B cell (primary cell): Measurements from ENCODE around the gene FAM131C. TPM values are rescaled to one million over a fixed set of nuclear protein-coding genes. Genes with fewer than 3 reads are reported as not detected.

Experiments used
- ATAC-seq: fragments of 200-7000 bp; cut with Tn5 transposase; one replicate; pipeline ENCODE4 v1.10.0; 2021; ENCODE audit warnings: low read depth, mild to moderate bottlenecking, moderate number of reproducible peaks, moderate library complexity
- CTCF ChIA-PET: fragments of 350-600 bp; sonication (Branson Sonifier 250); formaldehyde crosslinking; loops from one replicate; lab custom pipeline; 2021; ENCODE audit warnings: antibody characterized with exemption, inconsistent platforms; lab: Charles Lee
- POLR2A ChIA-PET: fragments of 350-600 bp; sonication (Branson Sonifier 250); formaldehyde crosslinking; loops from one replicate; lab custom pipeline; 2021; ENCODE audit warnings: antibody characterized with exemption; lab: Charles Lee
- DNase-seq: peaks from one replicate; pipeline ENCODE4 v3.0.0; 2013
- H2AFZ ChIP-seq: 2 replicates; pipeline ENCODE4 v1.6.1; 2012; ENCODE audit warnings: mild to moderate bottlenecking, low read depth, low read length; ENCODE audit not compliant: insufficient read depth, poor library complexity, severe bottlenecking
- H3K27ac ChIP-seq, 2 donors: 1 replicate in 1 of 2; 2 replicates in 1 of 2; pipeline ENCODE4 v1.5.1; 2012 to 2013; ENCODE audit warnings: low read length in 2 of 2, mild to moderate bottlenecking in 2 of 2, moderate library complexity in 1 of 2
- H3K27me3 ChIP-seq, 4 experiments: fragments of 200-600 bp in 1 of 4; sonication (generic) in 1 of 4; replicated peaks in 1 of 4; 1 replicate in 2 of 4; 2 replicates in 2 of 4; pipeline versions ENCODE4 v1.6.1 to v1.7.0; 2013 to 2016; ENCODE audit warnings: low read length in 3 of 4, mild to moderate bottlenecking in 2 of 4, mixed read lengths in 1 of 4, moderate library complexity in 1 of 4; ENCODE audit not compliant: insufficient read depth in 4 of 4, control insufficient read depth in 3 of 4; ENCODE audit errors: control extremely low read depth in 1 of 4
- H3K36me3 ChIP-seq, 2 experiments: replicated peaks in 1 of 2; 1 replicate in 1 of 2; 2 replicates in 1 of 2; pipeline versions ENCODE4 v1.6.1 to v1.7.1; 2013; ENCODE audit warnings: low read length in 1 of 2; ENCODE audit not compliant: insufficient read depth in 2 of 2, control insufficient read depth in 1 of 2; ENCODE audit errors: control extremely low read depth in 1 of 2, extremely low read depth in 1 of 2
- H3K4me1 ChIP-seq, 2 donors: fragments of 200-600 bp in 1 of 2; sonication (generic) in 1 of 2; 1 replicate in 1 of 2; 2 replicates in 1 of 2; pipeline versions ENCODE4 v1.5.1 to v1.6.1; 2013 to 2017; ENCODE audit warnings: low read length in 2 of 2; ENCODE audit not compliant: control insufficient read depth in 2 of 2, insufficient read depth in 2 of 2
- H3K4me2 ChIP-seq: replicated peaks from 2 replicates; pipeline ENCODE3; 2012; ENCODE audit warnings: mild to moderate bottlenecking, low read depth, low read length; ENCODE audit not compliant: poor library complexity, severe bottlenecking
- H3K4me3 ChIP-seq, 5 experiments: fragments of 200-600 bp in 1 of 5; sonication (generic) in 1 of 5; 1 replicate in 3 of 5; 2 replicates in 2 of 5; pipeline versions ENCODE4 v1.5.1 to v1.7.0; 2011 to 2016; ENCODE audit warnings: low read length in 4 of 5, mild to moderate bottlenecking in 4 of 5, low read depth in 2 of 5, control low read depth in 1 of 5, moderate library complexity in 1 of 5; ENCODE audit not compliant: insufficient read depth in 1 of 5; ENCODE audit errors: control extremely low read depth in 1 of 5, extremely low read depth in 1 of 5
- H3K79me2 ChIP-seq: fragments of 200-600 bp; sonication (generic); one replicate; pipeline ENCODE4 v1.6.0; 2016; ENCODE audit warnings: low read length; ENCODE audit not compliant: control insufficient read depth, insufficient read depth
- H3K9ac ChIP-seq: fragments of 200-600 bp; sonication (generic); 2 replicates; pipeline ENCODE4 v1.6.1; 2017; ENCODE audit warnings: mild to moderate bottlenecking, low read length, moderate library complexity
- H3K9me3 ChIP-seq, 3 donors: one replicate each; pipeline versions ENCODE4 v1.6.1 to v1.7.1; 2013; ENCODE audit warnings: low read length in 2 of 3; ENCODE audit not compliant: control insufficient read depth in 2 of 3, insufficient read depth in 1 of 3; ENCODE audit errors: control extremely low read depth in 1 of 3
- H4K20me1 ChIP-seq: 2 replicates; pipeline ENCODE4 v1.6.0; 2012; ENCODE audit warnings: mild to moderate bottlenecking, low read length; ENCODE audit not compliant: insufficient read depth, control insufficient read depth, poor library complexity, severe bottlenecking
- H3K27ac Mint-ChIP-seq: one replicate; pipeline ENCODE4 v1.8.0; 2021; ENCODE audit warnings: mixed read lengths
- H3K27me3 Mint-ChIP-seq: one replicate; pipeline ENCODE4 v1.8.0; 2021; ENCODE audit warnings: mixed read lengths
- H3K4me1 Mint-ChIP-seq: one replicate; pipeline ENCODE4 v1.8.0; 2021; ENCODE audit warnings: mixed read lengths
- H3K4me3 Mint-ChIP-seq: one replicate; pipeline ENCODE4 v1.8.0; 2021; ENCODE audit warnings: mixed read lengths
- H3K9me3 Mint-ChIP-seq: one replicate; pipeline ENCODE4 v1.8.0; 2022; ENCODE audit warnings: mixed read lengths; ENCODE audit not compliant: insufficient read depth
- EZH2 ChIP-seq: IDR thresholded peaks from 2 replicates; pipeline ENCODE4 v1.6.1; 2012; ENCODE audit warnings: borderline replicate concordance, low read depth, mild to moderate bottlenecking, moderate library complexity, low read length; ENCODE audit not compliant: insufficient read depth, poor library complexity, severe bottlenecking
- WGBS: methylation state at CpG from one replicate; pipeline ENCODE4 v1.1.5; 2013; ENCODE audit warnings: missing lambda C conversion rate; ENCODE audit not compliant: insufficient coverage; 5-methylcytosine and 5-hydroxymethylcytosine counted together
- intact Hi-C: fragments of 100-400 bp; cut with micrococcal nuclease; formaldehyde crosslinking; loops from one replicate; pipeline ENCODE4 v1.10.0; 2022
- polyA plus RNA-seq: library from polyadenylated mRNA; depleted of rRNA; stranded (reverse); fragments of >200 nt; gene quantifications from 2 replicates; pipeline ENCODE4 v1.2.3, GENCODE V29; 2012
- total RNA-seq, 2 donors: library from RNA; stranded (reverse); fragments of 120-200 nt in 1 of 2; gene quantifications; 1 replicate in 1 of 2; 2 replicates in 1 of 2; pipeline versions ENCODE4 v1.2.3 to v1.2.4, GENCODE V29; 2013 to 2022
- TF ChIP-seq, protein P1 (sequence below): fragments of 200-600 bp; IDR thresholded peaks from one replicate; pipeline ENCODE4 v1.8.0; 2022; ENCODE audit warnings: antibody characterized with exemption, mild to moderate bottlenecking

The FAM131C gene
- total and polyA plus RNA-seq, 2 donors (not counting 1 experiment from before 2014, with no cell fraction given), result 0.37 TPM; not detected in 1

DNA sequence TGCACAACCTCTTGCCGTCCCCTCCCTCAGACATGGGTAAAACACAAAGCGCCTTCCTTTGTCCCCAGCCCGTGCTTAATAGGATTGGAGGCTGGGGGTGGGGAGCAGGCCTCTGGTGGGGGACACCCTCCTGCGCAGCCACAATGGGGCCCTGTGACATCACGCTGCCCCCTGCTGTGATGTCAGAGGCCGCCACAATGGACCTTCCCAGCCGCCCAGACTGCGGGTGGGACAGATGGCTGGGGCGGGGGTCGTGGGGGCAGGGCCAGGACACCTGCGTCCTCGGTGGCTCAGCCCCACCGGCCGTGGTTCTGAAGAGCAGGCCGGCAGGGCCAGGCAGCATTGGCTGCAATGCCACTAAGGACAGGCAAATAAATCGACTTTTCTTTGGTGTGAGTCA is 42.6 kb upstream of the FAM131C start:
- Mint-ChIP-seq H3K9me3 (no peaks in the 10 kb centered on the region), H3K4me1 (no peaks in the 10 kb centered on the region), H3K27me3 (peaks cover 23% of the 10 kb centered on the region), H3K4me3 (no peak overlapping the region), H3K27ac (no peak overlapping the region)
- no peak overlapping the region for H3K27ac ChIP-seq
- no peaks in the 10 kb centered on the region for H3K79me2 ChIP-seq
- no peak overlapping the region for H3K9ac ChIP-seq
- DNase-seq, result no peak
- no peak for ATAC-seq
- H3K4me3 ChIP-seq, result no peak overlapping the region
- TF ChIP-seq EZH2, result no peak
- TF ChIP-seq, protein P1, sequence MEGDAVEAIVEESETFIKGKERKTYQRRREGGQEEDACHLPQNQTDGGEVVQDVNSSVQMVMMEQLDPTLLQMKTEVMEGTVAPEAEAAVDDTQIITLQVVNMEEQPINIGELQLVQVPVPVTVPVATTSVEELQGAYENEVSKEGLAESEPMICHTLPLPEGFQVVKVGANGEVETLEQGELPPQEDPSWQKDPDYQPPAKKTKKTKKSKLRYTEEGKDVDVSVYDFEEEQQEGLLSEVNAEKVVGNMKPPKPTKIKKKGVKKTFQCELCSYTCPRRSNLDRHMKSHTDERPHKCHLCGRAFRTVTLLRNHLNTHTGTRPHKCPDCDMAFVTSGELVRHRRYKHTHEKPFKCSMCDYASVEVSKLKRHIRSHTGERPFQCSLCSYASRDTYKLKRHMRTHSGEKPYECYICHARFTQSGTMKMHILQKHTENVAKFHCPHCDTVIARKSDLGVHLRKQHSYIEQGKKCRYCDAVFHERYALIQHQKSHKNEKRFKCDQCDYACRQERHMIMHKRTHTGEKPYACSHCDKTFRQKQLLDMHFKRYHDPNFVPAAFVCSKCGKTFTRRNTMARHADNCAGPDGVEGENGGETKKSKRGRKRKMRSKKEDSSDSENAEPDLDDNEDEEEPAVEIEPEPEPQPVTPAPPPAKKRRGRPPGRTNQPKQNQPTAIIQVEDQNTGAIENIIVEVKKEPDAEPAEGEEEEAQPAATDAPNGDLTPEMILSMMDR, result no peak
- ChIA-PET CTCF (no interaction called here), POLR2A (no interaction called here)
- H3K4me2 ChIP-seq, result no peak overlapping the region
- H3K27me3 ChIP-seq, result peaks cover 0 to 13% (median under 1%) of the 10 kb centered on the region in 4 experiments
- intact Hi-C loops, result no loop called here
- H4K20me1 ChIP-seq, result no peaks in the 10 kb centered on the region
- no peak overlapping the region for H2AFZ ChIP-seq
- H3K9me3 ChIP-seq, result no peaks in the 10 kb centered on the region
- H3K4me1 ChIP-seq, result no peaks in the 10 kb centered on the region
- 92% methylated on average over 14 of the region's 16 CpGs for WGBS
- H3K36me3 ChIP-seq, result no peaks in the 10 kb centered on the region

DNA sequence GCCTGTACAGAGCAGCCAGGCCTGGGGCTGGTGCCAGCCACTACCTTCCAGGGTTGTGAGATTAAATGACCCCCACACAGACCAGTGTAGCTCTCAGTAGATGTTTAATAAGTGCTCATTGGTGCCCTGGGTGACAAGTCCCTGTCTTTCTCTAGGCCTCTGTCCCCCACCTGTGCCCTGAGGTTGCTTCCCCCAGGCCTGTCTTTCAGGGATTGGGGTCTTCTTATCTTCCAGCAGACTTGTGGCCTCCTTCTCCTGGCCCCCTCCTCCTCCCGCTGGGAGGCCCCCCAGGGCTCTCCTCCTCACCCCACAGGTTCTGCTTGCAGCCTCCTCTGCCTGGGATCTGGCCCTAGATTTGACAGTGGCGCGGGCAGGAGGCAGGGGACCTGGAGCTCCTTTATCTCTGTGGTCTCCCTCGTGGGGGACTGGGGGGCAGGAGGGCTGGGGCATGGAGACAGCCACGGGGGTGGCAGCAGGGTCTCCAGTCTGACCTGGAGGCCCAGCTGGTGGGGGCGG is 42.1 kb upstream of the FAM131C start:
- H3K4me3 ChIP-seq, result no peak overlapping the region
- H3K27ac ChIP-seq, result no peak overlapping the region
- no peaks in the 10 kb centered on the region for H3K79me2 ChIP-seq
- no peaks in the 10 kb centered on the region for H3K36me3 ChIP-seq
- H3K9me3 Mint-ChIP-seq, result no peaks in the 10 kb centered on the region
- no peak overlapping the region for H3K4me2 ChIP-seq
- intact Hi-C loops, result no loop called here
- no peak for DNase-seq
- no peaks in the 10 kb centered on the region for H3K9me3 ChIP-seq
- no peak overlapping the region for H3K4me3 Mint-ChIP-seq
- H2AFZ ChIP-seq, result no peak overlapping the region
- H3K27ac Mint-ChIP-seq, result no peak overlapping the region
- peaks cover 0 to 13% (median under 1%) of the 10 kb centered on the region in 4 experiments for H3K27me3 ChIP-seq
- ATAC-seq, result no peak
- peaks cover 22% of the 10 kb centered on the region for H3K27me3 Mint-ChIP-seq
- 69% methylated on average over 2 of the region's 6 CpGs for WGBS
- no peak overlapping the region for H3K9ac ChIP-seq
- no peaks in the 10 kb centered on the region for H3K4me1 ChIP-seq
- H3K4me1 Mint-ChIP-seq, result no peaks in the 10 kb centered on the region
- TF ChIP-seq, protein P1, result no peak
- TF ChIP-seq EZH2, result no peak
- POLR2A ChIA-PET, result no interaction called here
- no peaks in the 10 kb centered on the region for H4K20me1 ChIP-seq
- CTCF ChIA-PET, result no interaction called here
